Cardiac muscle cell (in vitro differentiated cells and primary cell): Measurements from ENCODE around the gene AFG3L2. TPM values are rescaled to one million over a fixed set of nuclear protein-coding genes. Genes with fewer than 3 reads are reported as not detected.

Experiments used
- DNase-seq, 2 donors: peaks; one replicate each; pipeline versions ENCODE4 v3.0.0 to v3.0.0-alpha.2; 2010 to 2017; ENCODE audit warnings: low read depth in 1 of 2, low spot score in 1 of 2
- H3K27ac ChIP-seq: fragments of 200-600 bp; sonication (generic); 2 replicates; pipeline ENCODE4 v1.5.1; 2016
- H3K27me3 ChIP-seq: fragments of 200-600 bp; sonication (generic); 2 replicates; pipeline ENCODE4 v1.6.0; 2016; ENCODE audit warnings: control low read depth
- H3K36me3 ChIP-seq: fragments of 200-600 bp; sonication (generic); 2 replicates; pipeline ENCODE4 v1.5.1; 2016; ENCODE audit warnings: control low read depth
- H3K4me1 ChIP-seq: fragments of 200-600 bp; sonication (generic); 2 replicates; pipeline ENCODE4 v1.8.1; 2017; ENCODE audit warnings: low read depth, mild to moderate bottlenecking, mixed run types
- H3K4me3 ChIP-seq: fragments of 200-600 bp; sonication (generic); 2 replicates; pipeline ENCODE4 v1.5.1; 2016; ENCODE audit warnings: mild to moderate bottlenecking
- H3K9me3 ChIP-seq: fragments of 200-600 bp; sonication (generic); 2 replicates; pipeline ENCODE4 v1.5.1; 2017; ENCODE audit warnings: low read depth, mild to moderate bottlenecking, control low read depth
- polyA plus RNA-seq: library from polyadenylated mRNA; unstranded; fragments of >200 nt; fragmentation: Nextera tagmentation; extraction: Ambion mirVana; gene quantifications from 2 replicates; pipeline ENCODE4 v1.2.1, GENCODE V29; 2016
- total RNA-seq: library from RNA; depleted of rRNA; stranded (reverse); fragments of >200 nt; gene quantifications from 2 replicates; pipeline ENCODE4 v1.2.3, GENCODE V29; 2016
- TF ChIP-seq, protein P1 (sequence below): IDR thresholded peaks from 2 replicates; pipeline ENCODE4 v1.5.1; 2012; ENCODE audit warnings: low read depth, mild to moderate bottlenecking, low read length

AFG3L2 gene
- total and polyA plus RNA-seq, 2 experiments from 2014 or later, result 83.5 to 97.6 TPM

DNA sequence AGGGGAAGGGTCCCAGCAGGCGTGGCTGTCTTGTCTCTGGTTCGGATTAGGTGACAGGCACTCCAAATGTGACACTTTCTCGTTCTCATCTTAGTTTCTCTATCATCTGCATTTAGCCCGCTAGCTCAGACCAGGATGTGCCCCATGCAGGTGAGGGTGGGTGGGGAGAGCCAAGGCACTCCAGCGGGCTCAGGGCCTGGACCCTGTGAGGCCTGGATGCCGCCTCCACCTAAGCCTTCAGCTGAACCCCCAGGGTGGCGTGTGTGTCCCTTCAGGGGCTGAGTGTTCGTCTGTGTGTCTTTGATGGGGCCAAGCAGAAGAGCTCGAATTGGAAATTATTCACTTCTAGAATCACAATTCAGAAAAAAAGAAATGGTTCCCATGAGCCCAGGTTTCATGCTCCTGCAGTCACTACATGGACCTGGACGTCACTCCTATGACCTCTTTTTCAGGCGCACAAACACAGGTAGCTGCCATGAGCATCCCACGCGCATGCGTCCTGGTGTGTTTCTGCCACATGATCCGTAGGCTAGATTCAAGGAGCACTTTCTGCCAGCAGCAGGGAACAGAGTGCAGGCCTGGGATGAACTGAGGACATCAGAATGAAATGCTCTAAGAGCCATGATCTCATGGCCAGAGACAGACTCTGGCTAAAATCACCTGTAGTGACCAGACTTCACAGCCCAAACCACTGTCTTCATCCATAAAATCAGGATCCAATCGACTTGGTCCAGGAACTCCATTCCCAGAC lies 97.1 kb downstream of the AFG3L2 start:
- H3K4me3 ChIP-seq, result no peak overlapping the region
- peaks cover 38% of the 10 kb centered on the region for H3K4me1 ChIP-seq
- DNase-seq, result no peak
- TF ChIP-seq, protein P1, sequence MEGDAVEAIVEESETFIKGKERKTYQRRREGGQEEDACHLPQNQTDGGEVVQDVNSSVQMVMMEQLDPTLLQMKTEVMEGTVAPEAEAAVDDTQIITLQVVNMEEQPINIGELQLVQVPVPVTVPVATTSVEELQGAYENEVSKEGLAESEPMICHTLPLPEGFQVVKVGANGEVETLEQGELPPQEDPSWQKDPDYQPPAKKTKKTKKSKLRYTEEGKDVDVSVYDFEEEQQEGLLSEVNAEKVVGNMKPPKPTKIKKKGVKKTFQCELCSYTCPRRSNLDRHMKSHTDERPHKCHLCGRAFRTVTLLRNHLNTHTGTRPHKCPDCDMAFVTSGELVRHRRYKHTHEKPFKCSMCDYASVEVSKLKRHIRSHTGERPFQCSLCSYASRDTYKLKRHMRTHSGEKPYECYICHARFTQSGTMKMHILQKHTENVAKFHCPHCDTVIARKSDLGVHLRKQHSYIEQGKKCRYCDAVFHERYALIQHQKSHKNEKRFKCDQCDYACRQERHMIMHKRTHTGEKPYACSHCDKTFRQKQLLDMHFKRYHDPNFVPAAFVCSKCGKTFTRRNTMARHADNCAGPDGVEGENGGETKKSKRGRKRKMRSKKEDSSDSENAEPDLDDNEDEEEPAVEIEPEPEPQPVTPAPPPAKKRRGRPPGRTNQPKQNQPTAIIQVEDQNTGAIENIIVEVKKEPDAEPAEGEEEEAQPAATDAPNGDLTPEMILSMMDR, result no peak
- H3K27ac ChIP-seq, result peak overlapping the region; percentile 100
- no peaks in the 10 kb centered on the region for H3K9me3 ChIP-seq
- no peaks in the 10 kb centered on the region for H3K27me3 ChIP-seq
- no peaks in the 10 kb centered on the region for H3K36me3 ChIP-seq

Other genes with a start within 250 kb of the AFG3L2 start
- not detected in 2 replicates for gene CIDEA, start 122.9 kb downstream of the AFG3L2 start, total RNA-seq
- gene CIDEA, start 122.9 kb downstream of the AFG3L2 start, polyA plus RNA-seq, result not detected in 2 replicates
- 212 and 450 TPM in 2 replicates for gene TUBB6, start 69.0 kb downstream of the AFG3L2 start, total RNA-seq
- 185 and 240 TPM in 2 replicates for gene TUBB6, start 69.0 kb downstream of the AFG3L2 start, polyA plus RNA-seq
- gene PRELID3A, start 30.7 kb upstream of the AFG3L2 start, total RNA-seq, result 3.7 and 7.0 TPM in 2 replicates
- 0.76 and 1.8 TPM in 2 replicates for gene PRELID3A, start 30.7 kb upstream of the AFG3L2 start, polyA plus RNA-seq